HEK293T (cell line): Measurements from ENCODE around the gene CUX1.

Experiments
- ARNT ChIP-seq: fragments of 450-650 bp; IDR thresholded peaks from 2 replicates; pipeline ENCODE4 v1.6.1; 2017; ENCODE audit warnings: mild to moderate bottlenecking
- BHLHE40 ChIP-seq: fragments of 450-650 bp; IDR thresholded peaks from 2 replicates; pipeline ENCODE4 v1.6.1; 2016; ENCODE audit warnings: mild to moderate bottlenecking, moderate library complexity, borderline replicate concordance
- FOXA1 ChIP-seq: fragments of 450-650 bp; IDR thresholded peaks from 2 replicates; pipeline ENCODE4 v1.6.1; 2016; ENCODE audit warnings: mild to moderate bottlenecking
- FOXK2 ChIP-seq: fragments of 450-650 bp; IDR thresholded peaks from 2 replicates; pipeline ENCODE4 v1.6.1; 2016; ENCODE audit warnings: mild to moderate bottlenecking
- FOXM1 ChIP-seq: fragments of 450-650 bp; IDR thresholded peaks from 2 replicates; pipeline ENCODE4 v1.6.1; 2017; ENCODE audit warnings: mild to moderate bottlenecking, borderline replicate concordance
- HDGF ChIP-seq: fragments of 450-650 bp; IDR thresholded peaks from 2 replicates; pipeline ENCODE4 v1.6.1; 2017; ENCODE audit warnings: antibody characterized with exemption, borderline replicate concordance
- PKNOX1 ChIP-seq: fragments of 450-650 bp; IDR thresholded peaks from 2 replicates; pipeline ENCODE4 v1.6.1; 2016
- SP1 ChIP-seq: fragments of 450-650 bp; IDR thresholded peaks from 2 replicates; pipeline ENCODE4 v1.6.1; 2017
- SUZ12 ChIP-seq: fragments of 450-650 bp; IDR thresholded peaks from 2 replicates; pipeline ENCODE4 v1.6.1; 2016; ENCODE audit warnings: mild to moderate bottlenecking
- TARDBP ChIP-seq: fragments of 450-650 bp; IDR thresholded peaks from 2 replicates; pipeline ENCODE4 v1.6.1; 2016

GRCh38 chr7:102232611-102233286, 415.3 kb downstream of the CUX1 start:
- TF ChIP-seq BHLHE40, result no peak
- no peak for TF ChIP-seq TARDBP
- TF ChIP-seq ARNT, result no peak
- no peak for TF ChIP-seq FOXK2
- no peak for TF ChIP-seq HDGF
- no peak for TF ChIP-seq FOXA1
- no peak for TF ChIP-seq PKNOX1
- no peak for TF ChIP-seq SP1
- TF ChIP-seq FOXM1, result no peak
- no peak for TF ChIP-seq SUZ12
